ENCODE results near the gene LIPC. TPM values are rescaled to one million over a fixed set of nuclear protein-coding genes. Genes with fewer than 3 reads are reported as not detected.

The LIPC gene
- polyA plus RNA-seq, 1 donor (not counting 4 experiments of a cell fraction or from before 2014, with no cell fraction given): not detected

GRCh38 chr15:58590926-58591325 lies 159.1 kb downstream of the LIPC start:
- Histone ChIP-seq H3K79me2 (ENCODE audit: control insufficient read depth, insufficient read depth, low read length) (no peaks in the 10 kb centered on the region), H3K27ac (ENCODE audit: control insufficient read depth, insufficient read depth, low read length) (no peak overlapping the region), H2AFZ (ENCODE audit: control insufficient read depth, low read length) (no peak overlapping the region), H3K27me3 (ENCODE audit: control insufficient read depth, extremely low read depth, insufficient read depth, low read length) (no peaks in the 10 kb centered on the region), H3K4me1 (ENCODE audit: control insufficient read depth, extremely low read depth, insufficient read depth, low read length) (no peaks in the 10 kb centered on the region), H3K9ac (ENCODE audit: control insufficient read depth, extremely low read depth, insufficient read depth, low read length) (no peak overlapping the region), H3K9me1 (ENCODE audit: control insufficient read depth, extremely low read depth, insufficient read depth, low read length) (no peaks in the 10 kb centered on the region), H3K4me3 (ENCODE audit: control insufficient read depth in 2 of 3, extremely low read depth in 1 of 3, insufficient read depth in 2 of 3, low read depth in 1 of 3, low read length in 3 of 3) (no peak overlapping the region), H3K4me2 (ENCODE audit: control insufficient read depth, extremely low read depth, insufficient read depth, low read depth, low read length) (no peak overlapping the region), H3K36me3 (ENCODE audit: control insufficient read depth in 2 of 2, extremely low read depth in 1 of 2, insufficient read depth in 2 of 2, low read length in 2 of 2) (no peaks in the 10 kb centered on the region), H3K9me3 (ENCODE audit: control insufficient read depth, low read depth, low read length) (no peaks in the 10 kb centered on the region), H4K20me1 (ENCODE audit: control insufficient read depth, extremely low read depth, insufficient read depth, low read length) (no peaks in the 10 kb centered on the region)
- dilution Hi-C loops (cut with MboI; ENCODE audit: extremely low pct_ligation_motif_present, low sequenced_read_pairs): no loop called here
- FAIRE-seq (peak; percentile 34), DNase-seq (ENCODE audit: low read depth, low spot score) (no peak)
- TF ChIP-seq, protein P1, sequence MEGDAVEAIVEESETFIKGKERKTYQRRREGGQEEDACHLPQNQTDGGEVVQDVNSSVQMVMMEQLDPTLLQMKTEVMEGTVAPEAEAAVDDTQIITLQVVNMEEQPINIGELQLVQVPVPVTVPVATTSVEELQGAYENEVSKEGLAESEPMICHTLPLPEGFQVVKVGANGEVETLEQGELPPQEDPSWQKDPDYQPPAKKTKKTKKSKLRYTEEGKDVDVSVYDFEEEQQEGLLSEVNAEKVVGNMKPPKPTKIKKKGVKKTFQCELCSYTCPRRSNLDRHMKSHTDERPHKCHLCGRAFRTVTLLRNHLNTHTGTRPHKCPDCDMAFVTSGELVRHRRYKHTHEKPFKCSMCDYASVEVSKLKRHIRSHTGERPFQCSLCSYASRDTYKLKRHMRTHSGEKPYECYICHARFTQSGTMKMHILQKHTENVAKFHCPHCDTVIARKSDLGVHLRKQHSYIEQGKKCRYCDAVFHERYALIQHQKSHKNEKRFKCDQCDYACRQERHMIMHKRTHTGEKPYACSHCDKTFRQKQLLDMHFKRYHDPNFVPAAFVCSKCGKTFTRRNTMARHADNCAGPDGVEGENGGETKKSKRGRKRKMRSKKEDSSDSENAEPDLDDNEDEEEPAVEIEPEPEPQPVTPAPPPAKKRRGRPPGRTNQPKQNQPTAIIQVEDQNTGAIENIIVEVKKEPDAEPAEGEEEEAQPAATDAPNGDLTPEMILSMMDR (optimal IDR thresholded peaks at IDR 0.05 in 1 of 3, IDR thresholded peaks at IDR 0.05 in 1 of 3, conservative IDR thresholded peaks at IDR 0.05 in 1 of 3; ENCODE audit: extremely low read depth in 1 of 3, insufficient read depth in 2 of 3, low read length in 3 of 3): no peak
- TF ChIP-seq EZH2 (IDR thresholded peaks at IDR 0.05; ENCODE audit: low read length): no peak

DNA sequence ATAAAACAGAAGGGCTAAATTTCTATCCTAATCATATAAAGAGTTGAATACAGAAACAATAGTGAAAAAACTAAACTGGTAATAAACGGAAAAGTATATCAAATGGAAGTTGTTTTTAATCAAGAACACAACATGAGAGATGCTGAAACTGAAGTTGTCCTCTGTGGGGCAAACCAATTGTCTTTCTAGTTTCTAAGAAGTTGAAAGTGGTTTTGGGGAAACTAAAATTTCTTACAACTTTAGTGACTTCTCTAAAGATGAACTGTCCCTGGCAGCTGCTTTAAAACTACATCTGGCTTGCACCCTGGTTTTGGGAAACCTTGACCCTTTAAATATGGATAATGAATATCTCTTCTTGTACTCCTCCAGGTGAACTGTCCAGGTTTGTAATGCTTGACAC lies 162.1 kb downstream of the LIPC start:
- Histone ChIP-seq H3K27ac (ENCODE audit: control insufficient read depth, insufficient read depth, low read length) (no peak overlapping the region), H3K9me1 (ENCODE audit: control insufficient read depth, extremely low read depth, insufficient read depth, low read length) (no peaks in the 10 kb centered on the region), H3K79me2 (ENCODE audit: control insufficient read depth, insufficient read depth, low read length) (no peaks in the 10 kb centered on the region), H3K9me3 (ENCODE audit: control insufficient read depth, low read depth, low read length) (no peaks in the 10 kb centered on the region), H3K4me2 (ENCODE audit: control insufficient read depth, extremely low read depth, insufficient read depth, low read depth, low read length) (no peak overlapping the region), H4K20me1 (ENCODE audit: control insufficient read depth, extremely low read depth, insufficient read depth, low read length) (no peaks in the 10 kb centered on the region), H3K4me3 (ENCODE audit: control insufficient read depth in 2 of 3, extremely low read depth in 1 of 3, insufficient read depth in 2 of 3, low read depth in 1 of 3, low read length in 3 of 3) (no peak overlapping the region), H3K36me3 (ENCODE audit: control insufficient read depth in 2 of 2, extremely low read depth in 1 of 2, insufficient read depth in 2 of 2, low read length in 2 of 2) (peaks cover 0 to 3% of the 10 kb centered on the region in 2 experiments), H2AFZ (ENCODE audit: control insufficient read depth, low read length) (no peak overlapping the region), H3K27me3 (ENCODE audit: control insufficient read depth, extremely low read depth, insufficient read depth, low read length) (no peaks in the 10 kb centered on the region), H3K4me1 (ENCODE audit: control insufficient read depth, extremely low read depth, insufficient read depth, low read length) (no peaks in the 10 kb centered on the region), H3K9ac (ENCODE audit: control insufficient read depth, extremely low read depth, insufficient read depth, low read length) (no peak overlapping the region)
- TF ChIP-seq, protein P1 (optimal IDR thresholded peaks at IDR 0.05 in 1 of 3, IDR thresholded peaks at IDR 0.05 in 1 of 3, conservative IDR thresholded peaks at IDR 0.05 in 1 of 3; ENCODE audit: extremely low read depth in 1 of 3, insufficient read depth in 2 of 3, low read length in 3 of 3): no peak
- no peak for TF ChIP-seq EZH2 (IDR thresholded peaks at IDR 0.05; ENCODE audit: low read length)
- DNase-seq (ENCODE audit: low read depth, low spot score): no peak
- dilution Hi-C loops (cut with MboI; ENCODE audit: extremely low pct_ligation_motif_present, low sequenced_read_pairs): no loop called here
- no peak for FAIRE-seq
